Adrenal gland (tissue), 5 donors: ENCODE data around the gene TCEA3.

Source experiments
- CTCF ChIP-seq, 6 experiments: fragments of 450-650 bp in 4 of 6; fragments of 200-600 bp in 2 of 6; sonication (generic) in 1 of 6; IDR thresholded peaks; 1 replicate in 5 of 6; 2 replicates in 1 of 6; pipeline versions ENCODE4 v1.5.1 to v1.8.0; 2016 to 2021; ENCODE audit warnings: antibody characterized with exemption in 6 of 6, mild to moderate bottlenecking in 2 of 6, moderate library complexity in 1 of 6
- POLR2A ChIP-seq, 2 donors: fragments of 450-650 bp; IDR thresholded peaks; one replicate each; pipeline ENCODE4 v1.6.1; 2017; ENCODE audit warnings: antibody characterized with exemption in 2 of 2, mild to moderate bottlenecking in 2 of 2, moderate library complexity in 1 of 2
- donor health status: DM: no; HTN: no; CAD: no.

GRCh38 chr1:23421343-23421742 lies 3.2 kb downstream of the TCEA3 start:
- no peak for TF ChIP-seq CTCF (IDR thresholded peaks at IDR 0.05)
- TF ChIP-seq POLR2A (IDR thresholded peaks at IDR 0.05) = no peak
